HS-27A (cell line): ENCODE results near the gene UBE2F.
"Not testable (repeated sequence)": the region's sequence is repeated elsewhere in the genome, so short reads cannot be mapped to it uniquely, and the experiment has no call there.

ENCODE experiments used
- DNase-seq: peaks from one replicate; pipeline ENCODE4 v3.0.0-alpha.2; 2012; ENCODE audit warnings: low read depth, missing footprints

The UBE2F gene

DNA sequence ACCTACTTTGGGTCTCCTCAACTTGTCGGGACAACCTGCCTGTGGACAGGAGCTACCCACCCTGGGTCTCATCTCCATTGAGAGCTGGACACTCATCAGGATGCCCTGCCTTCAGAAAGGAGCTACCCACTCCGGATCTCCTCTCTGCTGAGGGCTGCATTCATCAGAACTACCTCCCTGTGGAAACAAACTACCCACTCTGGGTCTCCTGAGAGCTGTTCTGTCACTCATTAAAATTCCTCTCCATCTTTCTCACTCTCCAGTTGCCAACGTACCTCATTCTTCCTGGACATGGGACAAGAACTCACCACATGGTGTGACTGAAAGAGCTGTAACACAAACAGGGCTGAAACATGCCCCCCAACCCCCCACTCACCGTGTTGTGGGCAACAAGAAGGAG is 22.5 kb upstream of the UBE2F start:
- DNase-seq: no peak

DNA sequence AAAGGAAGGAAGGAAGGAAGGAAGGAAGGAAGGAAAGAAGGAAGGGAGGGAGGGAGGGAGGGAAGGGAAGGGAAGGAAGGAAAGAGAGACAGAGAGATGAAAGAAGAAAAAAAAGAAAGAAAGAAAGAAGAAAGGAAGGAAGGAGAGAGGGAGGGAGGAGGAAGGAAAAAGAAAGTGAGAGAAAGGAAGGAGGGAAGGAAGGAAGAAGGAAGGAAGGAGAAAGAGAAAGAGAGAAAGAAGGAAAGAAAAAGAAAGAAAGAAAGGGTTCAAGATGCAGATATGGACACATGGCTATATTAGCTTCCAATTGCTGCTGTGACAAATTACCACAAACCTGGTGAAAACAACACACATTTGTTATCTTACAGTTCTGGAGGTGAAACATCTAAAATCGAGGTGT is 20.4 kb upstream of the UBE2F start:
- no peak for DNase-seq

- DNase-seq: not testable (repeated sequence)
Observed at GRCh38 chr2:237951354-237951753, 15.5 kb upstream of the UBE2F start.

GRCh38 chr2:237951878-237952277 is 14.9 kb upstream of the UBE2F start:
- no peak for DNase-seq

DNA sequence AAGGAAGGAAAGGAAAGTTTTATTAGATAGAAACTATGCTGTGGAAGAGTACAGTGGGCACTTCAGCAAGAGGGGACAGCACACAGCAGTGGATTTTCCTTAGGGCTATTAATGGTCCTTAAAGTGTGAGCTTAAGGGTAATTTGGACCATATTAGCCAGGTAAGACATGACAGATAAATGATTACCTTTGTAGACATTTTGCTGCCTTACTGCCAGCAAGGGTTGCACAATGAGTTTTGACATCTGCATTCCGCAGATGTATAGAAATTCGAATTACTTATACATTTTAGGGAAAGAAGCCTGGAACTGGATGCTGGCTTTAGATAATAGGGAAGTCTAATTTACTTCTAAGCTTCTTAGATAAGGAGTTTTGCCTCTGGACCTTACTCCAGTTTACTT is 14.0 kb upstream of the UBE2F start:
- DNase-seq: no peak

DNA sequence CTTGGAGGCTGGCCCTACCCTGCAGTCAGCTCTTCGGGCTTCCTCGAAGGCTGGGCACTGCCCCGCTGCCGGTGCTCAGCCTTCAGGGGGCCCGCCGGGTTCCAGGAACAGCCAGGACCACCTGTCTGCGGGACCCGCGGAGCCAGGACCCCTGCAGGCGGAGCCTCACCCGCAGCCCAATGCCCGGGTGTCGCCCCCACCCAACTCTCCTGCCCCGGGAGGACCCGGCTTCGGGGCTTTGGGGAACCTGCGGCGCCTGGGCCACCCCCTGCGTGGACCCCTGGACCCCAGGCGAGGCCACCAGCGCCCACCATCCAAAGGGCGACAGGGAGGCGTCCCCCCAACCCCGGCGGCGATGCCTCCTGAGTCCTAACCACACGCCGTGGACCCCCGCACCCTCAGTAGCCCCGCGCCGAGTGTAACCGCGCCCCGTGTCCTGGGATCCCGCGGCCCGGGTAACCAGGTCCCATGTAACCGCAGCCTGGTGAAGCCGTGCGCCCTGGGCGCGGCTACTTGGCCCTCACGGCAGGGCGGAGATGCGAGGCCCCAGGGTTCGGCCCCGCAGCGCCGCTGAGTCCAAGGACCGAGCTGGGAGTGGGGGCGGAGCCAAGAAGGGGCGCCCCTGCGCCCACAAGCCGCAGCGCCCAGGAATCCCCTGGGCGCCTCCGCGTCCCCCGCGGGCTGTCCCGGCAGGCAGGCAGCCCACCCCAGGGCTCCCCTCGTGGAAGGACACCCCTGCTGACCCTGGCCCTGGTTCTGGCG is 11.0 kb upstream of the UBE2F start:
- DNase-seq: no peak

DNA sequence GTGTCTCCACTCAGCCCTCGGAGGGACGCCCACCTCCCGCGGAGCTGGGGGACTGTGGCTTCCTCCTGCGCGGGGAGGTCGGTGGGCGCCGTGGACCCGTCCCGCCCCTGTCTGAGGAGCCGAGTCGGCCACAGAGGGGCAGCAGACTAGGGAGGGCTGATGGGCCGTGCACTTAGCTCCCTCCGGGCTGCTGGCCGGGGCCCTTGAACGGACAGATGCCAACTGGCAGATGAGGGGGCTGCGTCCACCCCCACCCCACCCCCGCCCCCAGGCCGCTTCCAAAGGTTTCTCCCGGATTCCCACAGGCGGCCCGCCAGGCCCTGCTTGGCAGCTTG is 10.4 kb upstream of the UBE2F start:
- no peak for DNase-seq

DNA sequence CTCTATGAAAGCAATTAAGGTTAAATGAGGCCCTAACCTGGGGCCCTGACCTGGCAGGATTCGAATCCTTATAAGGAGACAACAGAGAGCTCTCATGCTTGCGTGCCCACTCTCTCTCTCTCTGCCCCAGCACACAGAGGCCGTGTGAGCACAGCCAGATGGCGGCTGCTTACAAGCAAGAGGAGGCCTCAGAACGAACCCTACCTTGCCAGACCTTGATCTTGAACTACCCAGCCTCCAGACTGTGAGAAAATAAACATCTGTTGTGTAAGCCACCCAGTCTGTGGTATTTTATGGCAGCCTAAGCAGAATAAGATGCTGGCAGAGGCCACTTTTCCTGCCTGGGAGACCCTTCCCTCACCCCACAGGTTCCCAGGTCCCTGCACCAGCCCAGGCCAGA is 5.2 kb upstream of the UBE2F start:
- no peak for DNase-seq

DNA sequence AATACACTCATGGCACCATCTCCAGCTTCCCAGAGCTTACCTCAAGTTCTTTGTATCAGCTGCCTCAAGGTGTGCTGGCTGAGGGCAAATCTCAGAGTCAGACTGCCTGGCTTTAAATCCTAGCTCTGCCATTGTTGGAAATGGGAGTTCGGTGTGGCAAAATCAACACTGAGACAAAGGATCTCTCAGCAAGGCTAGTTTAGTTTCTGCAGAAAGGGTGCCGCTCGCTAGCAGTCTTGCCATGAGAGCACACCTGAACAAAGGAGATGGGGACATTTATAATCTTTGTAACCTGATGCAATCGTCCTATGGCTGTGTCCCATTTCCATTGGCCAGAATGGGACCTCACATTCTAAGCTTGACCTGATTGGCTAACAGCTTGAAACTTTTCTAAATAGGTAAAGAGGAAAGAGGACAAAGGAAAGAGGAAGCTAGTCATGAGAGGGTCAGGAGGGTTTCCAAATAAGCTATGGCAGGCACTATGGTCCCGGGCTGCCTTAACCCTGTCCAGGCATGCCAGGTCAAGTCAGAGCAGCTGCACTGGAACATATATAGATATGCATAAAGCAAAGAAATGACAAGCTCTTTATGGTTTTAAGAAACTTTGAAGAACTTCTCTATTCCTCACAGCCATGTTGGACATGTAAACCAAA is 4.3 kb upstream of the UBE2F start:
- DNase-seq: no peak

- not testable (repeated sequence) for DNase-seq
Observed at GRCh38 chr2:237963490-237963991, 3.3 kb upstream of the UBE2F start.

DNA sequence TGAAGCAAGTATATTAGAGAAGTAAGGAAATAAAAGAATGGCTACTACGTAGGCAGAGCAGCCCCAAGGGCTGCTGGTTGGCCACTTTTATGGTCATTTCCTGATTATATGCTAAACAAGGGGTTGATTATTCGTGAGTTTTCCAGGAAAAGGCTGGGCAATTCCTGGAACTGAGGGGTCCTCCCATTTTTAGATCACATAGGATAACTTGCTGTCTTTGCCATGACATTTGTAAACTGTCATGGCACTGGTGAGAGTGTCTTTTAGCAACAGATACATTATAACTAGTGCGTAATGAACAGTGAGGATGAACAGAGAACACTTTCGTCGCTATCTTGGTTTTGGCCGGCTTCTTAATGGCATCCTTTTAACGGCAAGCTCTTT is 2.6 kb upstream of the UBE2F start:
- DNase-seq: no peak

GRCh38 chr2:237964578-237965404 is 2.0 kb upstream of the UBE2F start:
- DNase-seq: no peak

- not testable (repeated sequence) for DNase-seq
Observed at GRCh38 chr2:237965844-237966243, 970 bp upstream of the UBE2F start.

DNA sequence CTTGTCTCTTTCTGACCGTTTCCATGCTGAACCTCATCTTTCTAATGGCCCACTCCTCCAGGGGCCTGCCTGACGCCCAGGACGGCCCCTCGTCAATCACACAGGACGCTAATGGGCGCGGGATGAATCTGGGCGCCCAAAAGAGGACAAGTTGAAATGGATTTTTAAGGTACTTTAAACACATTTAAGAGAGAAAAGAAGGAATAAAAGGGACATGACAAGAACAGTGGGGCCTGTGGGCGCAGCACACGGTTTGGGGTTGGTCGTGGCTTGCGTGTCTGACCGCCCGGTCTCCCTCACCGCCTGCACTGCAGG is 607 bp upstream of the UBE2F start:
- DNase-seq: no peak

- no peak for DNase-seq
Observed at GRCh38 chr2:237967463-237967951, 693 bp downstream of the UBE2F start.

DNA sequence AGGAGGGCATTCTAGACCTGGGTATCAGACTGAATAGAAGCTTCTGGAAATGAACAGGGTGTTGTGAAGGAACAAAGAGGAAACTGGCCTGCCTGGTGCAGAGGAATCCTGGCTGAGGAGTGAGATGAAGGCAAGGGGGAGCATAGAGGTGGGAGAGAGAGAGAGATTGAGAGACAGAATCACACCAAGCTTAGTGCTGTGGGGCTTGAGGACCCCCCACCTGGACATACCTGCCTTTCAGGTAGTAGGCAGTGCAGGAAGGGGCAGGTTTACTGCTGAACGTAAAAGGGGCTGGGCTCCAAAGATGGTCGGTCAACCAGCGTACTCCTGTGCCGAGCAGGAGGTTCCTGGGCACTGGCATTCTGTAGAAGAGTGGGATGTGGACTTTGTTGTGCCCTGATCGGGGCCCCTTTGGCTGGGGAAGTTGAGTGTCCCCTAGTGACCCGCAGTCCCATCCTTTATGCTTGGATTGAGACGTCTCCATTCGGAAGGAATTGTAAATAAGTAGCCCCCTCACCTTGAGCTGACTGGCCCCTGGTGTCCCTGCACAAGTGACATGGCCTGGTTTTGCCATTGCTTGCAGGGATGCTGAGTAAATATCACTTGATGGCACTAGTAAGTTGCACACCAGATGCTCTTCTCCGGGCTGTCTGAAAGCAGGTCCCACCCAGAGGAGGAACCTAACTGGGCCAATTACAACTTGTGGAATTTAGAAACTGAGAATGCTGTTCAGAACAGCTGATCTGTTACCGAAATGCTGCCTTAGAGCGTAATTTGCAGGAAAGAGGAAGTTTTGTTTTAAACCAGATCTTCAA is 1.4 kb downstream of the UBE2F start:
- DNase-seq: no peak

- no peak for DNase-seq
Observed at GRCh38 chr2:237971661-237972060, 4.8 kb downstream of the UBE2F start.

DNA sequence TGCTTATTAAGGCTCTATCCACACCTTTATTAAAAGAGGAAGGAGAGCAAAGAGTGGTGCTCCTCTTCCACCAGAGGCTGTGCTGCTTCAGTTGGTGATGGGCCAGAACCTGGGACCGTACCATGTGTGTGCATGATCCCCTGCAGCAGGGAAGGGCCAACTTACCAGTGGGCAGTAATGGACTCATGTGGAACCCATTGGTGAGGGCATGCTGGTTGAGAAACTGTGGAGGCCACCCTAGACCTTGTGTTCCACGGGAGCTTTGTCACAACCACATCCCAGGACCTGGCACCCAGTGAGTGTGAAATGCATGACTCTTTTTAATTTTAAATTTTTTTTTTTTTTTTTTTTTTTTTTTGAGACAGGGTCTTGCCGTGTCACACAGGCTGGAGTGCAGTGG is 5.4 kb downstream of the UBE2F start:
- DNase-seq: no peak

GRCh38 chr2:237972936-237973335 is 6.1 kb downstream of the UBE2F start:
- no peak for DNase-seq

DNA sequence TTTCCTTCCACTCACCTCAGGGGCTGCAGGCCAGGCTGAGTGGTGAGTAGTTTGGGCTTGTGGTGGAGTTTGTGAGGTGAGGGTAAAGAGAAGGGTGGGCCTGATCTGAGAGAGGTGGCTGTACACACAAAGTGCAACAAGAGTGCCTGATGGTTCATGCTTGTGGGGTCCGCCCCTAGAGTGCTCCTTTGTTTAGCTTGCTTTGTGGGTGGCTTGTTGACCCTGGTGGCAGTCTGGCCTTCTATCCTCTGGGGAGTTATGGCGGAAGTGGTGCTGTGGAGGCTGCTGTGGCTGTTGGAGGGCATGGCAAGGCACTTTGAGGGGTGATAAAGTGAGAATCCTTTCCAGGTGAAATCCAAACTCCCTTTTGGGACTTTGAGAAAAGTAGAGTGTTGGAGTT is 10.6 kb downstream of the UBE2F start:
- DNase-seq: no peak

DNA sequence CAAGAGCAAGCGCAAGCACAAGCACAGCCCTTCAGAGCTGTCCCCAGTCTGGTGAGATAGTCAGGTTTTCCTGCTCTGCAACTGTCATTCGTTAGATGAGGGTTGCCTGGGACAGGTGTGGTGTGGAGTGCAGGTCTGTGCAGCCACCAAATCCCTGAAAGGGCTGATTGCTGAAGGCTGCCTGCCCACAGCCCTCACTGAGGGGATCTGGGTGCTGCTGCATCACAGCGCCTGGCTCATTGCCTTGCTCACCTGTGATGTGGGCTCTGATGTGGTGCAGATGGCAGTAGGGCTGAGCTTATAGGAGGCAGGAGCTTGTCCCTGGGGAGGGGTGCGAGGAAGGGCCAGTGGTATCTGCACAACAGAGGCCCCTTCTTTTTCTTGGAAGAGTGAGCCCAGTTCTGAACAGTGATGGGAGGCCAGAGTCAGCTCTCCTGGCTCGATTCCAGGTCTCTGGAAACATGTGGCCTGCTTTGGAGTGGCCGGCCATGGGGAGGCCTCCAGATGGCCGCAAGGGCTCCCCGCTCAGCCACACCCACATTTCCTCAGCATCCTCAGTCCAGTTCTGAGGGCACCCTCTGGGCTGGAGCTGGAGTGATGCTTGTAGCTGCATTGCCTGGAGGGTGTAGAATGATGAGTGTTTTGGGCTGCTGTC is 11.4 kb downstream of the UBE2F start:
- no peak for DNase-seq

DNA sequence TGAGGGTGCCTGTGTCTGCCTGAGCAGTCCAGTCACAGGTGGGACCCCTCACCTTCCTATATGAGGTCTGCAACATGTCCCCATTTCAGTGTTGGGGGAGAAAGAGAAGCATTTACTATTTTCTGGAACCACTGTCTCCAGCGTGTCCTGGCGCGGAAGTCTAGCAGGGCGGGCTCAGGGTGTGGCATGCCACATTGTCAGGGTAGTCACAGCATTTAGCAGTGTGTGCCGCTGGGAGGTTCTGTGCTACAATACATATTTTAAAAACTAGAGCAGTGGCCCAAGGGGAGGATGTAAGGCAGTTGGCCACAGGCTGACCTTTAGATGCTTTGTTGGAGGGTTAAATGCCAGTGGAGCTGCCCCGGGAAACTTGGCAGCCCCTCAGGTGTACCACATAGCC is 12.5 kb downstream of the UBE2F start:
- DNase-seq: no peak
